Liver (tissue), 3 donors: ENCODE measurements around the gene C2.
"Not testable (repeated sequence)": the region's sequence is repeated elsewhere in the genome, so short reads cannot be mapped to it uniquely, and the experiment has no call there.

Experiments used
- EGR1 ChIP-seq, 2 donors: IDR thresholded peaks; 2 replicates each; pipeline ENCODE4 v1.6.1; 2016 to 2018; ENCODE audit warnings: antibody characterized with exemption in 2 of 2, low read depth in 2 of 2
- FOXA1 ChIP-seq: IDR thresholded peaks from 2 replicates; pipeline ENCODE4 v1.6.1; 2016; ENCODE audit warnings: antibody characterized with exemption
- GABPA ChIP-seq, 2 donors: IDR thresholded peaks in 1 of 2; conservative IDR thresholded peaks in 1 of 2; 2 replicates each; pipeline ENCODE4 v1.6.1; 2016; ENCODE audit warnings: antibody characterized with exemption in 2 of 2, mild to moderate bottlenecking in 1 of 2, moderate library complexity in 1 of 2
- JUND ChIP-seq, 2 donors: IDR thresholded peaks; 2 replicates each; pipeline ENCODE4 v1.6.1; 2016; ENCODE audit warnings: antibody characterized with exemption in 2 of 2
- NR2F2 ChIP-seq: IDR thresholded peaks from 2 replicates; pipeline ENCODE4 v1.6.1; 2016; ENCODE audit warnings: antibody characterized with exemption
- RAD21 ChIP-seq, 2 donors: IDR thresholded peaks; 2 replicates each; pipeline ENCODE4 v1.6.1; 2016; ENCODE audit warnings: antibody characterized with exemption in 2 of 2, mild to moderate bottlenecking in 2 of 2
- SP1 ChIP-seq: IDR thresholded peaks from 2 replicates; pipeline ENCODE4 v1.6.1; 2018; ENCODE audit warnings: antibody characterized with exemption, mild to moderate bottlenecking
- TAF1 ChIP-seq: conservative IDR thresholded peaks from 2 replicates; pipeline ENCODE4 v1.6.1; 2016; ENCODE audit warnings: antibody characterized with exemption, mild to moderate bottlenecking
- YY1 ChIP-seq: IDR thresholded peaks from 2 replicates; pipeline ENCODE4 v1.6.1; 2016; ENCODE audit warnings: antibody characterized with exemption, mild to moderate bottlenecking
- TF ChIP-seq, protein P1 (sequence below): fragments of 150-350 bp; IDR thresholded peaks from 2 replicates; pipeline ENCODE4 v1.5.1; 2017; ENCODE audit warnings: improper control_type of control experiment, low read depth, low read length; ENCODE audit not compliant: missing input control
- TF ChIP-seq, protein P2 (sequence below): IDR thresholded peaks from 2 replicates; pipeline ENCODE4 v1.6.1; 2016; ENCODE audit warnings: antibody characterized with exemption, mild to moderate bottlenecking
- donor health status: healthy.
- donor health status: healthy.

DNA sequence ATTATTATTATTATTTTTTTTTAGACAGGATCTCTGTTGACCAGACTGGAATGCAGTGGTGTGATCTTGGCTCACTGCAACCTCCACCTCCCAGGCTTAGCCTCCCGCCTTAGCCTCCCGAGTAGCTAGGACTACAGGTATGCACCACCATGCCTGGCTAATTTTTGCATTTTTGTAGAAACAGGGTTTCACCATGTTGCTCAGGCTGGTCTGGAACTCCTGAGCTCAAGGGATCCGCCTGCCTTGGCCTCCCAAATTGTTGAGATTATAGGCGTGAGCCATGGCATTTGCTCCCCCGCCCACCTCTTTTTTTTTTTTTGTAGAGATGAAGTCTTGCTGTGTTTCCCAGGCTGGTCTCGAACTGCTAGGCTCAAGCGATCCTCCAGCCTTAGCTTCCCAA is 18.2 kb upstream of the C2 start:
- TF ChIP-seq, protein P1, sequence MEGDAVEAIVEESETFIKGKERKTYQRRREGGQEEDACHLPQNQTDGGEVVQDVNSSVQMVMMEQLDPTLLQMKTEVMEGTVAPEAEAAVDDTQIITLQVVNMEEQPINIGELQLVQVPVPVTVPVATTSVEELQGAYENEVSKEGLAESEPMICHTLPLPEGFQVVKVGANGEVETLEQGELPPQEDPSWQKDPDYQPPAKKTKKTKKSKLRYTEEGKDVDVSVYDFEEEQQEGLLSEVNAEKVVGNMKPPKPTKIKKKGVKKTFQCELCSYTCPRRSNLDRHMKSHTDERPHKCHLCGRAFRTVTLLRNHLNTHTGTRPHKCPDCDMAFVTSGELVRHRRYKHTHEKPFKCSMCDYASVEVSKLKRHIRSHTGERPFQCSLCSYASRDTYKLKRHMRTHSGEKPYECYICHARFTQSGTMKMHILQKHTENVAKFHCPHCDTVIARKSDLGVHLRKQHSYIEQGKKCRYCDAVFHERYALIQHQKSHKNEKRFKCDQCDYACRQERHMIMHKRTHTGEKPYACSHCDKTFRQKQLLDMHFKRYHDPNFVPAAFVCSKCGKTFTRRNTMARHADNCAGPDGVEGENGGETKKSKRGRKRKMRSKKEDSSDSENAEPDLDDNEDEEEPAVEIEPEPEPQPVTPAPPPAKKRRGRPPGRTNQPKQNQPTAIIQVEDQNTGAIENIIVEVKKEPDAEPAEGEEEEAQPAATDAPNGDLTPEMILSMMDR, result not testable (repeated sequence)
- TF ChIP-seq SP1; TAF1; RAD21 (IDR thresholded peaks at IDR 0.05); NR2F2; GABPA (IDR thresholded peaks at IDR 0.05 in 1 of 2, conservative IDR thresholded peaks at IDR 0.05 in 1 of 2); YY1; EGR1 (IDR thresholded peaks at IDR 0.05; ENCODE audit: low read depth in 2 of 2); JUND (IDR thresholded peaks at IDR 0.05); FOXA1: not testable (repeated sequence)
- TF ChIP-seq, protein P2, sequence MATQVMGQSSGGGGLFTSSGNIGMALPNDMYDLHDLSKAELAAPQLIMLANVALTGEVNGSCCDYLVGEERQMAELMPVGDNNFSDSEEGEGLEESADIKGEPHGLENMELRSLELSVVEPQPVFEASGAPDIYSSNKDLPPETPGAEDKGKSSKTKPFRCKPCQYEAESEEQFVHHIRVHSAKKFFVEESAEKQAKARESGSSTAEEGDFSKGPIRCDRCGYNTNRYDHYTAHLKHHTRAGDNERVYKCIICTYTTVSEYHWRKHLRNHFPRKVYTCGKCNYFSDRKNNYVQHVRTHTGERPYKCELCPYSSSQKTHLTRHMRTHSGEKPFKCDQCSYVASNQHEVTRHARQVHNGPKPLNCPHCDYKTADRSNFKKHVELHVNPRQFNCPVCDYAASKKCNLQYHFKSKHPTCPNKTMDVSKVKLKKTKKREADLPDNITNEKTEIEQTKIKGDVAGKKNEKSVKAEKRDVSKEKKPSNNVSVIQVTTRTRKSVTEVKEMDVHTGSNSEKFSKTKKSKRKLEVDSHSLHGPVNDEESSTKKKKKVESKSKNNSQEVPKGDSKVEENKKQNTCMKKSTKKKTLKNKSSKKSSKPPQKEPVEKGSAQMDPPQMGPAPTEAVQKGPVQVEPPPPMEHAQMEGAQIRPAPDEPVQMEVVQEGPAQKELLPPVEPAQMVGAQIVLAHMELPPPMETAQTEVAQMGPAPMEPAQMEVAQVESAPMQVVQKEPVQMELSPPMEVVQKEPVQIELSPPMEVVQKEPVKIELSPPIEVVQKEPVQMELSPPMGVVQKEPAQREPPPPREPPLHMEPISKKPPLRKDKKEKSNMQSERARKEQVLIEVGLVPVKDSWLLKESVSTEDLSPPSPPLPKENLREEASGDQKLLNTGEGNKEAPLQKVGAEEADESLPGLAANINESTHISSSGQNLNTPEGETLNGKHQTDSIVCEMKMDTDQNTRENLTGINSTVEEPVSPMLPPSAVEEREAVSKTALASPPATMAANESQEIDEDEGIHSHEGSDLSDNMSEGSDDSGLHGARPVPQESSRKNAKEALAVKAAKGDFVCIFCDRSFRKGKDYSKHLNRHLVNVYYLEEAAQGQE, result not testable (repeated sequence)
